HG03196 (cell line): ENCODE results near the gene NEURL1.
"Not testable (repeated sequence)": the region's sequence is repeated elsewhere in the genome, so short reads cannot be mapped to it uniquely, and the experiment has no call there.

Experiments
- ATAC-seq: cut with Tn5 transposase; IDR thresholded peaks from one replicate; pipeline ENCODE4 v1.9.1; 2021; ENCODE audit not compliant: unreplicated experiment

NEURL1 gene

GRCh38 chr10:103620891-103621782, 127.6 kb downstream of the NEURL1 start:
- no peak for ATAC-seq

- ATAC-seq: no peak
Observed at GRCh38 chr10:103621783-103622125, 128.2 kb downstream of the NEURL1 start.

DNA sequence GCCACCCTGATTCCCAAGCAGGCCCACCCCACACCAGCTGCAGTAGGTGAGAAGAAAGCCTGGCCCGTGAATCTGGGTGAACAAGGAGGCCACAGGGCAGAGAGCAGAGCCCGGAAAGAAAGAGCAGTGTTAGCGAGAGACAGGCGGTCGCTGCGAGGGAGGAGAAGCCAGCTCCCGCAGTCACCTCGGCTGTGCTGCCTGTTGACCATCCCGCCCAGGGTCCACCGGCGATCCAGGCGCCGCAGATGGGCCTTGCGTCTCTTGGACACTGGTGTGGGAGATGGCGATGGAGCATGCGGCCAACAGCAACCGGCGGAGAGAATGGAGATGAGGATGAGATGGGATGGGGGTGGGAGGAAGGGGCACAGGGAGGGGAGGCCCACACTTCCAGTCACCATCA, 128.8 kb downstream of the NEURL1 start:
- no peak for ATAC-seq

DNA sequence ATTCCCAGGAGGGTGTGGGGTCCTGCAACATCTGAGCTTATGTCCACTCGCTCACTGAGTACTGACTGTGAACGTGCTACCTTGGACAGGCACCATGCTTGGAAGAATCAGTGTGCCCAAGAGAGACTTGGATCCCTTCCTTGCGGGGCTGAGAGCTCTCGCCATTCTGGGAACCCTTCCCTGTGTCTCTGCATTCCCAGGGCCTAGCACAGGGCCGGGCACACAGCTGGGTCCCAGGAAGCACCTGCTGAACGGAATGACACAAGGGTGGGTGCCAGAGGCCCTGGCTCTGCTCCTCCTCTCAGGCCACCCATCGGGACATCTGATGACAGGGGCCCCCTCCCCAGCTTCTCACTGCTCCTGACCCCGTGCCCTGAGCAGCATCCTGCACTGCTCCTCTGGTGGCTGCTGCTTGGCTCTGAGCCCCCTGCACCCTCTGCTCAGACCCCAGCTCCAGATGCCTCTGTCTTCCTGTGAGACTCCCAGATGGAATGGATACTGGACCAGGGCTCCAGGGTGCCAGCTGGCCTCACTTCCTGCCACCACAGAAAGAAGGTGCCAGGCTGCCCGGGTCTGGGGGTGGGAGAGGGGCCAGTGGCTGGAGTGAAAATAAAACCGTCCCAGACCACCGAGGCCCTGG, 129.6 kb downstream of the NEURL1 start:
- ATAC-seq: no peak

- ATAC-seq: no peak
Observed at GRCh38 chr10:103626178-103626577, 132.7 kb downstream of the NEURL1 start.

GRCh38 chr10:103627111-103627892, 133.8 kb downstream of the NEURL1 start:
- no peak for ATAC-seq

- no peak for ATAC-seq
Observed at GRCh38 chr10:103627893-103628292, 134.4 kb downstream of the NEURL1 start.

DNA sequence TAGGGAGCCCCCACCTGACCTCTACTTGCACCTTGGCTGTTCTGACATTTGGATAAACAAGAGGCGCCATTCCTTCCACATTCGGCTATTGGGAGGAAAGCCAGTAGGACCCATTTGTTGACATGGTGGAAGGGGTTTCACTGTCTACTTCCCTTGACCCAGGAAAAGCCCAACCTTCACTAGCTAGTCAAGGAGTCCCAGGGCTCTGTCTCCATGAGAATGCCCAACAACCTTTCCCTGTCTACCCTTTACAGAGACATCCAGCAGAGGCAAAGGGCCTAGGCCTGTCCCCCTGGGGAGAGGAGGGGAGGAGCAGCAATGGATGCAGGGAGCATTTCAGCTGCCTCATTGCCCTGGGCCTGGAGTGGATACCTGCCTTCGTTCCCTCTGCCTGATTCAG, 136.1 kb downstream of the NEURL1 start:
- ATAC-seq: no peak

GRCh38 chr10:103630156-103630555, 136.7 kb downstream of the NEURL1 start:
- no peak for ATAC-seq

DNA sequence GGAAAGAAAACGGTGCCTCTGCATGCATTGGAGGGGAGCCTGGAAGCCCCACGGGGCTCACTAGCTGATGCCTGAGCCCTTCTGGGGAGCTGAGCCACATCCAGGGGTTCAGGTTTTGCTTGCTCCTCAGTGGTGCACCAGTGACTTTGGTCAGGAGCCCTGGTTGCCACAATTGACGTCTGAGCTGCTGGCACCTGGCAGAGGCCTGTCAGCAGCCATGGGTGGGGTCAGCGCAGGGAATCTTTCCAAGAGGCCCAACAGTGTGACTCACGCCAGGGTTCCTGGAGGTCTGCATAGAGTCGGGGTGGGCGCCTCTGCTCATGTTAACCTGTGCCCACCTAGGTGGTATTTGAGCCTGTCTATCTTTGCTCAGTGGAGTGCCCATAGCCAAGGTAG, 138.7 kb downstream of the NEURL1 start:
- ATAC-seq: no peak

- not testable (repeated sequence) for ATAC-seq
Observed at GRCh38 chr10:103632871-103633270, 139.4 kb downstream of the NEURL1 start.

DNA sequence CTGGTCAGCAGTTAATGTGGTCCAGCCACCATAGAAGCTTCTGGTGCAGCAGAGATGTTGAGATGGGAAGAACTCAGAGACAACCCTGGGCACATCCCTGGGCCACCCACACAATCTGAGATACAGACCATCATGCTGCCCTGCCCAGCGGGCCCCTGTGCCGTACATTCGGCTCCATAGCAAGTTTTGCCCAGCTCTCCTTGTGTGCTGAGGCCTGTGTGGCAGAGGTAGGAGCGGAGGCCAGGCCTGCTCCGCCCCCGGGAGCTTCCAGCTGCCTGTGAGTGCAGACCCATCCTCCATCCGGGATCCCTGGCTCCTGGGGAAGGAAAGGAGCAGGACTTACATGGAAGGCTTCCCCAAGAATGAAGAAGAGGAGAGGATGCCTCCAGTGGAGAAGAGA, 140.3 kb downstream of the NEURL1 start:
- ATAC-seq: no peak

DNA sequence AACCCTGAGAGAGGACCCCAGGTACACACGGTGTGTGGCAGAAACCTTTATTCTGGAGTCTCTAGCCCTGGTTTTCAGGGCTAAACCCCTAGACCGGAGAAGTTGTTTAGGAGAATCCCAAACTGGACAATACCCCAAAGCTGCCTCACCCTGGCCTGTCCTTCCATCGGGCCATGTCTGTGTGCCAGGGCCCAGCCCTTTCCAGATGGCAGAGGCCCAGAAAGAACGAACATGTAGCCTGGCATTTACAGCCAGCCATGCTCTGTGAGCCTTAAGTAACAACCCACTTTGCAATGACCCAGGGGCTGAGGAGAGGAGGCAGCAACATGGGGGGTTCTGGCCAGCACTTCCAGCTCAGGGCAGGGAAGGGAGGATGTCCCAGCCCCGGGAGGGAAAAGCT, 142.1 kb downstream of the NEURL1 start:
- ATAC-seq: no peak

- ATAC-seq: no peak
Observed at GRCh38 chr10:103636492-103636891, 143.0 kb downstream of the NEURL1 start.

- ATAC-seq: no peak
Observed at GRCh38 chr10:103637011-103637410, 143.5 kb downstream of the NEURL1 start.

- no peak for ATAC-seq
Observed at GRCh38 chr10:103637927-103638557, 144.5 kb downstream of the NEURL1 start.

- no peak for ATAC-seq
Observed at GRCh38 chr10:103638948-103639347, 145.4 kb downstream of the NEURL1 start.

- no peak for ATAC-seq
Observed at GRCh38 chr10:103640436-103641181, 147.1 kb downstream of the NEURL1 start.

GRCh38 chr10:103641326-103641725, 147.8 kb downstream of the NEURL1 start:
- ATAC-seq: no peak
